Coronary artery (tissue), 2 donors: ENCODE results near the gene NPY5R.
A peak's percentile ranks its signal among the peaks of the same experiment; 100 is the strongest.

Source experiments
- DNase-seq: peaks from one replicate; pipeline ENCODE4 v3.0.0-alpha.2; 2017; ENCODE audit warnings: low spot score
- H3K27ac ChIP-seq, 2 donors: fragments of 200-600 bp; sonication (generic); one replicate each; pipeline ENCODE4 v1.5.1; 2016 to 2019
- H3K4me3 ChIP-seq: fragments of 200-600 bp; sonication (generic); 2 replicates; pipeline ENCODE4 v1.5.1; 2016; ENCODE audit warnings: mild to moderate bottlenecking, moderate library complexity
- CTCF ChIP-seq: fragments of 200-600 bp; sonication (generic); IDR thresholded peaks from one replicate; pipeline ENCODE4 v1.5.1; 2019; ENCODE audit warnings: antibody characterized with exemption

NPY5R gene

DNA sequence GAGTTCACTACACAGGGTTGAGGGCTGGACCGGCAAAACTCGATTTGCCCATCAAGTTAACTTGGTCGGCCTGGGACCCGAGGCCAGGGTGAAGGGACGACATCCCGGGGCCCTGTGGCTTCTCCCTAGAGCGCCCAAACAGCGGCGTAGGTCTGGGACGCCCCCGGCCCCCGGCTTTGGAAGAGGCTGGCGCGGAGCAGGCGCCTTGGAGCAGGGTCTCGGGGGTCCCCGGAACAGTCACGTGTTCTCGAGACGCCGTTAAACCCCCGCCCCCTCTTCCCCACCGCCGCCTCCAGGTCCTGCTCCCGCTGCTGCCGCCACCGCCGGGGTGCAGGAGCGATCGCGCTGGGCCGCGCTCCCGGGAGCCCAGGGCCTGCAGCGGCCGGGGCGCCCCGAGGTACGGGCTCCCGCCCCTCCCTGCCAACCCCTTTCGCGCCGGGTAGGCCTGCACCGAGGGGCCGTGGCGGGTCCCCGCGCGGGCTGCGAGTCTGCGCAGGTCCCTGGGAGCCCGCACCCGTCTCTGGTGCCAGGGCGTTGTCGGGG is at the start of gene NPY5R:
NPY5R (plus strand) TSS at position 289 of the 543 bp plus-strand sequence. CDS start 6,382 bp downstream, outside the sequence.
- no peak for TF ChIP-seq CTCF
- Histone ChIP-seq H3K4me3 (peak within 1 kb of the TSS; percentile 77), H3K27ac (peak within 1 kb of the TSS; percentile 14 to 71)
- DNase-seq: no peak

DNA sequence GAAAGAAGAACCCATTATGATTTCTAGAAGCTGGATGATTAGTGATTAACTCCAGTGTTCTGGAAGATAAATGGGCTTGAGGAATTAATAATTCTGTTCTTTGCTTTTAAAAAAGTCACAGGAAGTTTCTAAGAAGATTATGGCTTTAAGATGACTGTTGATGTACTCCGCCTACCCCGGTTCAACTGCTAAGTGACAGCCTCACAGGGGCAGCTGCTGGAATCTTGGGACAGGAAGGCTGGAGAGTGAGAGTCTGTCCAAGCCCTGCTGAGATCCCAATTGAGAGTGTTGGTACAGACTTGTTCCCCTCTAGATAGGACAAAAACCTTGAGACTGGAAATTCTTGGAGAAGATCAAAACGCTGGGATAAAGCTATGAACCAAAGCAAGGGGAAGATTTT is 48.6 kb upstream of the NPY5R start:
- Histone ChIP-seq H3K4me3 (no peak overlapping the region), H3K27ac (no peak overlapping the region)
- no peak for TF ChIP-seq CTCF
- DNase-seq: no peak

GRCh38 chr4:163300445-163300844 is 43.2 kb upstream of the NPY5R start:
- no peak for TF ChIP-seq CTCF
- no peak overlapping the region for H3K27ac ChIP-seq
- no peak overlapping the region for H3K4me3 ChIP-seq
- no peak for DNase-seq

DNA sequence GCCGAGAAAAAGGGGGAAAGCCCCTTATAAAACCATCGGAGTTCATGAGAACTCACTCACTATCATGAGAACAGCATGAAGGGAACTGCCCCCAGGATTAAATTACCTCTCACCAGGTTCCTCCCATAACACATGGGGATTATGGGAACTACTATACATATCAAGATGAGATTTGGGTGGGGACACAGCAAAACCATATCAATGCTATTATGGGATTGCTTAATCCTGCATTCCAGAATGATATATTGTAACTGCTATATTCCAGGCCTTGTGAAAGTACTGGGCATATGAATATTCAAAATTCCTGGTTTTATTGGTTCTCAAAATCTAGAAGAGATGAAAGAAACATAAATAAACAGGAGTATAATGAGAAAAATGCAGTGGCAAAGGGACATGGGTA is 40.6 kb upstream of the NPY5R start:
- no peak for TF ChIP-seq CTCF
- no peak for DNase-seq
- Histone ChIP-seq H3K27ac (no peak overlapping the region), H3K4me3 (no peak overlapping the region)

DNA sequence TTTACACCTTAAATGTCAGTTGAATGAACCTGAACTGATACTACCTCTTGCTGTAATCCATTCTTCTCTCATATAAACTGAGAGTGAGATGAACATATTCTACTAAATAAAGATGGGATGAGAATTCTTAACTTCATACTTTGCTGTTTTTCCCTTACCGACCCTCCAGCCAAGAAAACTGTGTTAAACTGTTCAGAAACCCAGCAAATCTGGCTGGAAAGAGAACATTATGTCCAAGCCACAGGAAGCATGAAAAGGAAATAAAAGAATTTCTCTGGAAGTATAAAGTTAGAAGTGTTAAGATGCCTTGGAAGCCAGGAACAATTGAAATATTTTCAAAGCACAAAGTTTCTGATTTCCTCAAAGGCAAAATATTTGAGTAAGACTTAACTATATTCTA is 34.2 kb upstream of the NPY5R start:
- Histone ChIP-seq H3K27ac (no peak overlapping the region), H3K4me3 (no peak overlapping the region)
- DNase-seq: no peak
- TF ChIP-seq CTCF: no peak

DNA sequence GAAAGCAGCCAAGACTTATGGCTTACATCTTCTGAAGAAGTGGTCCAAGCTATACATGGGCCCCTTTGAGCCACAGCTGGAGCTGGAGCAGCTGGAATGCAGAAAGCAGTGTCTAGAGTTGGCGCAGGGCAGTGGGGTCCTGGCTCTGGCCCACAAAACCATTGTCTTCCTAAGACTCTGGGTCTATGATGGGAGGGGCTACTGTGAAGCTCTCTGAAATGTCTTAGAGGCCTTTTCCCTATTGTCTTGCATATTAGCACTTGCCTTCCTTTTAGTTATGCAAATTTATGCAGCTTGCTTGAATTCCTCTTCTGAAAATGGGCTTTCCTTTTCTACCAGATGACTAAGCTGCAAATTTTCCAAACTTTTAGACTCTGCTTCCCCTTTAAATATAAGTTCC is 26.6 kb upstream of the NPY5R start:
- Histone ChIP-seq H3K27ac (no peak overlapping the region), H3K4me3 (no peak overlapping the region)
- TF ChIP-seq CTCF: no peak
- no peak for DNase-seq

- no peak for DNase-seq
- no peak overlapping the region for H3K27ac ChIP-seq
- H3K4me3 ChIP-seq: peak overlapping the region; percentile 80
- TF ChIP-seq CTCF: no peak
Observed at GRCh38 chr4:163330916-163331628, 12.6 kb upstream of the NPY5R start.
